ENCODE results near the gene NAALAD2. TPM values are rescaled to one million over a fixed set of nuclear protein-coding genes. Genes with fewer than 3 reads are reported as not detected.

Gene NAALAD2
- total RNA-seq, 1 experiment from 2014 or later, result 0.29 TPM

- peak overlapping the region; percentile 86 for H3K9ac ChIP-seq (ENCODE audit: low read length)
- no peaks in the 10 kb centered on the region for H3F3A ChIP-seq (ENCODE audit: low read length, unreplicated experiment)
- peak overlapping the region; percentile 95 for H3K4me3 ChIP-seq (ENCODE audit: low read length)
- H3K36me3 ChIP-seq (ENCODE audit: low read depth, low read length), result peaks cover 8% of the 10 kb centered on the region; the same call in 1 of the 2 replicates
- ChIA-PET POLR2A (ENCODE audit: unreplicated experiment) (interaction anchor here (0.7 kb wide), 1 partner anchor 16 kb away, joined by 3 read pairs; no protein-coding TSS in a partner anchor), CTCF (no interaction called here)
- TF ChIP-seq, protein P1, sequence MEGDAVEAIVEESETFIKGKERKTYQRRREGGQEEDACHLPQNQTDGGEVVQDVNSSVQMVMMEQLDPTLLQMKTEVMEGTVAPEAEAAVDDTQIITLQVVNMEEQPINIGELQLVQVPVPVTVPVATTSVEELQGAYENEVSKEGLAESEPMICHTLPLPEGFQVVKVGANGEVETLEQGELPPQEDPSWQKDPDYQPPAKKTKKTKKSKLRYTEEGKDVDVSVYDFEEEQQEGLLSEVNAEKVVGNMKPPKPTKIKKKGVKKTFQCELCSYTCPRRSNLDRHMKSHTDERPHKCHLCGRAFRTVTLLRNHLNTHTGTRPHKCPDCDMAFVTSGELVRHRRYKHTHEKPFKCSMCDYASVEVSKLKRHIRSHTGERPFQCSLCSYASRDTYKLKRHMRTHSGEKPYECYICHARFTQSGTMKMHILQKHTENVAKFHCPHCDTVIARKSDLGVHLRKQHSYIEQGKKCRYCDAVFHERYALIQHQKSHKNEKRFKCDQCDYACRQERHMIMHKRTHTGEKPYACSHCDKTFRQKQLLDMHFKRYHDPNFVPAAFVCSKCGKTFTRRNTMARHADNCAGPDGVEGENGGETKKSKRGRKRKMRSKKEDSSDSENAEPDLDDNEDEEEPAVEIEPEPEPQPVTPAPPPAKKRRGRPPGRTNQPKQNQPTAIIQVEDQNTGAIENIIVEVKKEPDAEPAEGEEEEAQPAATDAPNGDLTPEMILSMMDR (conservative IDR thresholded peaks at IDR 0.05; ENCODE audit: low read depth, low read length), result no peak
- TF ChIP-seq EZH2phosphoT487 (IDR thresholded peaks at IDR 0.05; ENCODE audit: borderline replicate concordance, low read length), result no peak
- no peak for TF ChIP-seq EZH2 (IDR thresholded peaks at IDR 0.05; ENCODE audit: low read length, unreplicated experiment)
- H3K79me2 ChIP-seq (ENCODE audit: low read length), result peaks cover 56% of the 10 kb centered on the region
- H4K20me1 ChIP-seq (ENCODE audit: low read length), result peaks cover 34% of the 10 kb centered on the region
- no peak for DNase-seq
- BruUV-seq (replicated peaks), result TSS peak; percentile 79
- H3K4me1 ChIP-seq (ENCODE audit: insufficient read depth, low read length), result peaks cover 15% of the 10 kb centered on the region
- no peaks in the 10 kb centered on the region for H3K9me3 ChIP-seq (ENCODE audit: low read length)
- H3K4me2 ChIP-seq (ENCODE audit: low read length), result peak overlapping the region; percentile 98
- no peaks in the 10 kb centered on the region for H3K27me3 ChIP-seq (ENCODE audit: low read length)
- no peaks in the 10 kb centered on the region for H3K9me2 ChIP-seq (replicated peaks; ENCODE audit: low read length)
- intact Hi-C loops (cut with micrococcal nuclease), result loop anchor here (2.0 kb wide), 1 partner anchor 18 kb away; no protein-coding TSS in a partner anchor
- peak overlapping the region; percentile 98 for H2AFZ ChIP-seq (ENCODE audit: low read length)
- ATAC-seq, result peak; percentile 53
- no peak overlapping the region for H3K27ac ChIP-seq (ENCODE audit: low read length)
These were observed 88.8 kb downstream of the NAALAD2 start for GRCh38 chr11:90223248-90223585.

DNA sequence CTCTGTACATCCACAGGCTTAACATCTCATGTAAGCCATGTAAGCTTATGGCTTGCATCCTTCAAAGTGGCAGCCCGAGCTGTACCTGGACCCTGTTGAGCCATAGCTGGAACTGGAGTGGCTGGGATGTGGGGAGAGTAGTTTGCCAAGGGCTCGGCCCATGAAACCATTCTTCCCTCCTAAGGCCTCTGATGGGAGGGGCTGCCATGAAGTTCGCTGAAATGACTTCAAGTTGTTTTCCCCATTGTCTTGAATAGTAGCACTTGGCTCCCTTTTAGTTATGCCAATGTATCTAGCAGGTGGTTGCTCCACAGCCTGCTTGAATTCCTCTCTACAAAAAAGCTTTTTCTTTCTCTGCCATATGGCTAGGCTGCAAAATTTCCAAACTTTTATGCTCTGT lies 93.6 kb downstream of the NAALAD2 start:
- no peaks in the 10 kb centered on the region for H3F3A ChIP-seq (ENCODE audit: low read length, unreplicated experiment)
- H3K27me3 ChIP-seq (ENCODE audit: low read length), result peaks cover 17% of the 10 kb centered on the region; the same call in 1 of the 2 replicates
- H3K4me2 ChIP-seq (ENCODE audit: low read length), result no peak overlapping the region
- peaks cover 9% of the 10 kb centered on the region for H3K4me1 ChIP-seq (ENCODE audit: insufficient read depth, low read length)
- no peaks in the 10 kb centered on the region for H3K36me3 ChIP-seq (ENCODE audit: low read depth, low read length)
- H3K4me3 ChIP-seq (ENCODE audit: low read length), result no peak overlapping the region
- H3K79me2 ChIP-seq (ENCODE audit: low read length), result peaks cover 8% of the 10 kb centered on the region; the same call in 1 of the 2 replicates
- ChIA-PET POLR2A (ENCODE audit: unreplicated experiment) (no interaction called here), CTCF (no interaction called here)
- no peak overlapping the region for H2AFZ ChIP-seq (ENCODE audit: low read length)
- BruUV-seq (replicated peaks), result no TSS peak
- H3K9me2 ChIP-seq (replicated peaks; ENCODE audit: low read length), result no peaks in the 10 kb centered on the region
- TF ChIP-seq, protein P1 (conservative IDR thresholded peaks at IDR 0.05; ENCODE audit: low read depth, low read length), result no peak
- TF ChIP-seq EZH2phosphoT487 (IDR thresholded peaks at IDR 0.05; ENCODE audit: borderline replicate concordance, low read length) (no peak), EZH2 (IDR thresholded peaks at IDR 0.05; ENCODE audit: low read length, unreplicated experiment) (no peak)
- DNase-seq (no peak), ATAC-seq (no peak)
- no peak overlapping the region for H3K9ac ChIP-seq (ENCODE audit: low read length)
- no peaks in the 10 kb centered on the region for H3K9me3 ChIP-seq (ENCODE audit: low read length)
- H4K20me1 ChIP-seq (ENCODE audit: low read length), result no peaks in the 10 kb centered on the region
- H3K27ac ChIP-seq (ENCODE audit: low read length), result no peak overlapping the region
- intact Hi-C loops (cut with micrococcal nuclease), result no loop called here

GRCh38 chr11:90229791-90230190 lies 95.3 kb downstream of the NAALAD2 start:
- intact Hi-C loops (cut with micrococcal nuclease), result no loop called here
- CTCF ChIA-PET, result no interaction called here

More at GRCh38 chr11:90229791-90230190, 95.3 kb downstream of the NAALAD2 start:
- Histone ChIP-seq H3K9me3 (ENCODE audit: low read length) (no peaks in the 10 kb centered on the region), H3K4me3 (ENCODE audit: low read length) (no peak overlapping the region), H3K9me2 (replicated peaks; ENCODE audit: low read length) (no peaks in the 10 kb centered on the region), H3K9ac (ENCODE audit: low read length) (no peak overlapping the region), H3K4me1 (ENCODE audit: insufficient read depth, low read length) (no peaks in the 10 kb centered on the region), H3K4me2 (ENCODE audit: low read length) (no peak overlapping the region), H2AFZ (ENCODE audit: low read length) (no peak overlapping the region), H3F3A (ENCODE audit: low read length, unreplicated experiment) (no peaks in the 10 kb centered on the region), H4K20me1 (ENCODE audit: low read length) (no peaks in the 10 kb centered on the region), H3K27me3 (ENCODE audit: low read length) (peaks cover 22% of the 10 kb centered on the region), H3K79me2 (ENCODE audit: low read length) (no peaks in the 10 kb centered on the region), H3K36me3 (ENCODE audit: low read depth, low read length) (no peaks in the 10 kb centered on the region), H3K27ac (ENCODE audit: low read length) (no peak overlapping the region)
- no peak for TF ChIP-seq EZH2phosphoT487 (IDR thresholded peaks at IDR 0.05; ENCODE audit: borderline replicate concordance, low read length)
- TF ChIP-seq, protein P1 (conservative IDR thresholded peaks at IDR 0.05; ENCODE audit: low read depth, low read length), result no peak
- TF ChIP-seq EZH2 (IDR thresholded peaks at IDR 0.05; ENCODE audit: low read length, unreplicated experiment), result no peak
- no peak for ATAC-seq
- DNase-seq, result no peak
- BruUV-seq (replicated peaks), result no TSS peak
- POLR2A ChIA-PET (ENCODE audit: unreplicated experiment), result no interaction called here

All from PC-3 (cell line).